ENCODE measurements around the gene SNAPC4.
"Not testable (repeated sequence)": the region's sequence is repeated elsewhere in the genome, so short reads cannot be mapped to it uniquely, and the experiment has no call there.

The SNAPC4 gene

GRCh38 chr9:136352682-136353081 is 47.3 kb downstream of the SNAPC4 start:
- DNase-seq = no peak

GRCh38 chr9:136351868-136352267 is 48.1 kb downstream of the SNAPC4 start:
- DNase-seq = not testable (repeated sequence)

GRCh38 chr9:136351252-136351800 is 48.6 kb downstream of the SNAPC4 start:
- DNase-seq = no peak

Measured in activated CD4-positive, alpha-beta T cell treated with anti-CD3 and anti-CD28 coated beads, Interleukin-2, amount 50 U/mL, for 16 hours (primary cell).